Measurements from ENCODE around the gene IQGAP3.

GRCh38 chr1:156498432-156499193, 73.8 kb downstream of the IQGAP3 start:
- TF ChIP-seq YY1 (IDR thresholded peaks at IDR 0.05) (no peak), REST (IDR thresholded peaks at IDR 0.05) (peak; percentile 71)
- TF ChIP-seq, protein P1, sequence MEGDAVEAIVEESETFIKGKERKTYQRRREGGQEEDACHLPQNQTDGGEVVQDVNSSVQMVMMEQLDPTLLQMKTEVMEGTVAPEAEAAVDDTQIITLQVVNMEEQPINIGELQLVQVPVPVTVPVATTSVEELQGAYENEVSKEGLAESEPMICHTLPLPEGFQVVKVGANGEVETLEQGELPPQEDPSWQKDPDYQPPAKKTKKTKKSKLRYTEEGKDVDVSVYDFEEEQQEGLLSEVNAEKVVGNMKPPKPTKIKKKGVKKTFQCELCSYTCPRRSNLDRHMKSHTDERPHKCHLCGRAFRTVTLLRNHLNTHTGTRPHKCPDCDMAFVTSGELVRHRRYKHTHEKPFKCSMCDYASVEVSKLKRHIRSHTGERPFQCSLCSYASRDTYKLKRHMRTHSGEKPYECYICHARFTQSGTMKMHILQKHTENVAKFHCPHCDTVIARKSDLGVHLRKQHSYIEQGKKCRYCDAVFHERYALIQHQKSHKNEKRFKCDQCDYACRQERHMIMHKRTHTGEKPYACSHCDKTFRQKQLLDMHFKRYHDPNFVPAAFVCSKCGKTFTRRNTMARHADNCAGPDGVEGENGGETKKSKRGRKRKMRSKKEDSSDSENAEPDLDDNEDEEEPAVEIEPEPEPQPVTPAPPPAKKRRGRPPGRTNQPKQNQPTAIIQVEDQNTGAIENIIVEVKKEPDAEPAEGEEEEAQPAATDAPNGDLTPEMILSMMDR (IDR thresholded peaks at IDR 0.05; ENCODE audit: low read depth, low read length, missing input control) = no peak

All from liver (tissue), 2 donors.